GM19351 (cell line): ENCODE data around the gene CD83.
"Not testable (repeated sequence)": the region's sequence is repeated elsewhere in the genome, so short reads cannot be mapped to it uniquely, and the experiment has no call there.

Experiments used
- ATAC-seq: cut with Tn5 transposase; IDR thresholded peaks from one replicate; pipeline ENCODE4 v1.9.1; 2021; ENCODE audit warnings: mild to moderate bottlenecking, moderate library complexity; ENCODE audit not compliant: unreplicated experiment

The CD83 gene

GRCh38 chr6:14117158-14118090 lies at the start of gene CD83:
CD83 (plus strand) TSS chr6:14117772; CDS start chr6:14117812, 40 bp downstream.
- peak; percentile 53 for ATAC-seq

- ATAC-seq: no peak
Observed at GRCh38 chr6:14068133-14068532, 49.4 kb upstream of the CD83 start.

GRCh38 chr6:14068623-14069022 lies 48.9 kb upstream of the CD83 start:
- no peak for ATAC-seq

GRCh38 chr6:14070457-14070856 lies 47.1 kb upstream of the CD83 start:
- no peak for ATAC-seq

GRCh38 chr6:14072084-14072483 lies 45.5 kb upstream of the CD83 start:
- ATAC-seq: no peak

GRCh38 chr6:14073561-14074354 lies 43.8 kb upstream of the CD83 start:
- not testable (repeated sequence) for ATAC-seq

- peak; percentile 11 for ATAC-seq
Observed at GRCh38 chr6:14074476-14075094, 43.0 kb upstream of the CD83 start.

- ATAC-seq: peak; percentile 72
Observed at GRCh38 chr6:14075095-14075503, 42.5 kb upstream of the CD83 start.

GRCh38 chr6:14077193-14077867 lies 40.2 kb upstream of the CD83 start:
- no peak for ATAC-seq

- no peak for ATAC-seq
Observed at GRCh38 chr6:14079433-14079832, 38.1 kb upstream of the CD83 start.

GRCh38 chr6:14079971-14080370 lies 37.6 kb upstream of the CD83 start:
- no peak for ATAC-seq

- no peak for ATAC-seq
Observed at GRCh38 chr6:14081126-14081525, 36.4 kb upstream of the CD83 start.

GRCh38 chr6:14082771-14083170 lies 34.8 kb upstream of the CD83 start:
- no peak for ATAC-seq

- no peak for ATAC-seq
Observed at GRCh38 chr6:14083262-14083661, 34.3 kb upstream of the CD83 start.

- ATAC-seq: no peak
Observed at GRCh38 chr6:14083751-14084150, 33.8 kb upstream of the CD83 start.

- ATAC-seq: no peak
Observed at GRCh38 chr6:14084388-14084787, 33.2 kb upstream of the CD83 start.

- ATAC-seq: no peak
Observed at GRCh38 chr6:14085176-14085787, 32.3 kb upstream of the CD83 start.

GRCh38 chr6:14086701-14087100 lies 30.9 kb upstream of the CD83 start:
- no peak for ATAC-seq

GRCh38 chr6:14088600-14089192 lies 28.9 kb upstream of the CD83 start:
- ATAC-seq: no peak

- ATAC-seq: peak; percentile 40
Observed at GRCh38 chr6:14089224-14089623, 28.3 kb upstream of the CD83 start.
